Neural progenitor cell (in vitro differentiated cells): ENCODE data around the gene RASGRF1. TPM values are rescaled to one million over a fixed set of nuclear protein-coding genes. Genes with fewer than 3 reads are reported as not detected.

Experiments used
- DNase-seq: peaks from one replicate; pipeline ENCODE4 v3.0.0-alpha.2; 2016; ENCODE audit warnings: low spot score
- H2AFZ ChIP-seq: fragments of 200-600 bp; sonication (generic); replicated peaks from 2 replicates; pipeline ENCODE4 v1.6.1; 2016; ENCODE audit warnings: antibody characterized with exemption
- H3F3A ChIP-seq: fragments of 200-600 bp; sonication (generic); 2 replicates; pipeline ENCODE4 v1.6.1; 2016; ENCODE audit warnings: antibody characterized with exemption, low read depth
- H3K27ac ChIP-seq: fragments of 200-600 bp; sonication (generic); 2 replicates; pipeline ENCODE4 v1.5.1; 2016; ENCODE audit warnings: mild to moderate bottlenecking
- H3K27me3 ChIP-seq: fragments of 200-600 bp; sonication (generic); 2 replicates; pipeline ENCODE4 v1.6.1; 2016; ENCODE audit warnings: mild to moderate bottlenecking, moderate library complexity
- H3K36me3 ChIP-seq: fragments of 200-600 bp; sonication (generic); 2 replicates; pipeline ENCODE4 v1.5.1; 2016
- H3K4me1 ChIP-seq: fragments of 200-600 bp; sonication (generic); 2 replicates; pipeline ENCODE4 v1.6.1; 2016; ENCODE audit warnings: mixed run types
- H3K4me2 ChIP-seq: fragments of 200-600 bp; sonication (generic); 2 replicates; pipeline ENCODE4 v1.6.1; 2016
- H3K4me3 ChIP-seq: fragments of 200-600 bp; sonication (generic); 2 replicates; pipeline ENCODE4 v1.5.1; 2016
- H3K79me2 ChIP-seq: fragments of 200-600 bp; sonication (generic); 2 replicates; pipeline ENCODE4 v1.6.1; 2016; ENCODE audit warnings: low read depth
- H3K9ac ChIP-seq: fragments of 200-600 bp; sonication (generic); 2 replicates; pipeline ENCODE4 v1.6.1; 2016
- H3K9me3 ChIP-seq: fragments of 200-600 bp; sonication (generic); 2 replicates; pipeline ENCODE4 v1.5.1; 2016; ENCODE audit warnings: low read depth
- H4K20me1 ChIP-seq: fragments of 200-600 bp; sonication (generic); 2 replicates; pipeline ENCODE4 v1.6.1; 2016; ENCODE audit warnings: low read depth
- H3K27ac Mint-ChIP-seq: 3 replicates; pipeline ENCODE4 v1.8.0; 2021; ENCODE audit warnings: mixed read lengths
- H3K27me3 Mint-ChIP-seq: 2 replicates; pipeline ENCODE4 v1.8.0; 2022; ENCODE audit warnings: low read depth, mild to moderate bottlenecking, inconsistent platforms, moderate library complexity, mixed read lengths; ENCODE audit not compliant: insufficient read depth
- H3K36me3 Mint-ChIP-seq: 3 replicates; pipeline ENCODE4 v1.8.0; 2021; ENCODE audit warnings: mixed read lengths
- H3K4me1 Mint-ChIP-seq: 3 replicates; pipeline ENCODE4 v1.8.0; 2021; ENCODE audit warnings: mixed read lengths
- H3K4me3 Mint-ChIP-seq: 3 replicates; pipeline ENCODE4 v1.8.0; 2021; ENCODE audit warnings: mild to moderate bottlenecking, moderate library complexity, mixed read lengths
- H3K9me3 Mint-ChIP-seq: 3 replicates; pipeline ENCODE4 v1.8.0; 2020; ENCODE audit warnings: mixed read lengths
- CTCF ChIP-seq: fragments of 200-600 bp; sonication (generic); IDR thresholded peaks from 2 replicates; pipeline ENCODE4 v1.5.1; 2017; ENCODE audit warnings: antibody characterized with exemption, mild to moderate bottlenecking
- EZH2 ChIP-seq: fragments of 200-600 bp; sonication (generic); IDR thresholded peaks from 2 replicates; pipeline ENCODE4 v1.6.1; 2017; ENCODE audit warnings: antibody characterized with exemption, mild to moderate bottlenecking, moderate library complexity
- EZH2phosphoT487 ChIP-seq: fragments of 200-600 bp; sonication (generic); IDR thresholded peaks from 2 replicates; pipeline ENCODE4 v1.6.1; 2017; ENCODE audit warnings: antibody characterized with exemption
- total RNA-seq: library from RNA; depleted of rRNA; stranded (reverse); fragments of >200 nt; gene quantifications from 2 replicates; pipeline ENCODE4 v1.2.3, GENCODE V29; 2015; ENCODE audit warnings: low replicate concordance

RASGRF1 gene
- total RNA-seq, 1 donor from 2014 or later: 0.22 TPM

GRCh38 chr15:79068790-79069189 is 21.8 kb downstream of the RASGRF1 start:
- Histone ChIP-seq H3K36me3 (no peaks in the 10 kb centered on the region), H3K4me3 (no peak overlapping the region), H3K27me3 (no peaks in the 10 kb centered on the region), H3K4me2 (no peak overlapping the region), H2AFZ (no peak overlapping the region), H4K20me1 (no peaks in the 10 kb centered on the region), H3F3A (no peaks in the 10 kb centered on the region), H3K79me2 (no peaks in the 10 kb centered on the region), H3K9me3 (no peaks in the 10 kb centered on the region), H3K9ac (no peak overlapping the region), H3K4me1 (no peaks in the 10 kb centered on the region), H3K27ac (no peak overlapping the region)
- Mint-ChIP-seq H3K36me3 (no peaks in the 10 kb centered on the region), H3K9me3 (no peaks in the 10 kb centered on the region), H3K4me1 (peaks cover 15% of the 10 kb centered on the region), H3K4me3 (no peak overlapping the region), H3K27ac (no peak overlapping the region), H3K27me3 (peaks cover 4% of the 10 kb centered on the region)
- DNase-seq: no peak
- TF ChIP-seq CTCF (no peak), EZH2 (no peak), EZH2phosphoT487 (no peak)

DNA sequence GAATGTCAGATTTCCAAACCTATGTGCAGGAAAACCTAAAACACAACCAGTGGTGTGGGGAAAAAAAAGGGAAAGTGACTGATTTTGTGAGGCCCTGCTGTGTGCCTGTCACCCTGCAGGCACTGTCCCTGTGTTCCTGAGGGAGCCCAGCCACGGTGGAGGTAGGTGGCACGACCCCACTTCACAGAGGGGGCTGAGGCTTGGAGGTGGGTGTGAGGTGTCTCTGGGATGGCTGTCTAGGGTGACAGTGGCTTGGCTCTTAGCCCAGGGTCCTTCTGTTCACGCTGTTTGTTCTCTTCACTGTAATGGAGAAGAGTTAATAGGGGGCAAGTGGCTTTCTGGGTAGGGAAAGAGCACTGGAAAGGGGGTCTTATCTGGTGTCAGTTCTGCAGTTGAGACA is 22.6 kb downstream of the RASGRF1 start:
- no peaks in the 10 kb centered on the region for H3K9me3 ChIP-seq
- no peak overlapping the region for H3K4me2 ChIP-seq
- no peaks in the 10 kb centered on the region for H3K27me3 ChIP-seq
- H4K20me1 ChIP-seq: no peaks in the 10 kb centered on the region
- Mint-ChIP-seq H3K27ac (no peak overlapping the region), H3K4me3 (no peak overlapping the region), H3K4me1 (peaks cover 15% of the 10 kb centered on the region), H3K27me3 (peaks cover 2% of the 10 kb centered on the region), H3K9me3 (no peaks in the 10 kb centered on the region), H3K36me3 (no peaks in the 10 kb centered on the region)
- no peak overlapping the region for H2AFZ ChIP-seq
- no peak for TF ChIP-seq EZH2
- TF ChIP-seq EZH2phosphoT487: no peak
- no peak for TF ChIP-seq CTCF
- no peaks in the 10 kb centered on the region for H3K4me1 ChIP-seq
- H3K27ac ChIP-seq: no peak overlapping the region
- no peak for DNase-seq
- H3K36me3 ChIP-seq: no peaks in the 10 kb centered on the region
- no peak overlapping the region for H3K9ac ChIP-seq
- H3K79me2 ChIP-seq: no peaks in the 10 kb centered on the region
- H3F3A ChIP-seq: no peaks in the 10 kb centered on the region
- no peak overlapping the region for H3K4me3 ChIP-seq

DNA sequence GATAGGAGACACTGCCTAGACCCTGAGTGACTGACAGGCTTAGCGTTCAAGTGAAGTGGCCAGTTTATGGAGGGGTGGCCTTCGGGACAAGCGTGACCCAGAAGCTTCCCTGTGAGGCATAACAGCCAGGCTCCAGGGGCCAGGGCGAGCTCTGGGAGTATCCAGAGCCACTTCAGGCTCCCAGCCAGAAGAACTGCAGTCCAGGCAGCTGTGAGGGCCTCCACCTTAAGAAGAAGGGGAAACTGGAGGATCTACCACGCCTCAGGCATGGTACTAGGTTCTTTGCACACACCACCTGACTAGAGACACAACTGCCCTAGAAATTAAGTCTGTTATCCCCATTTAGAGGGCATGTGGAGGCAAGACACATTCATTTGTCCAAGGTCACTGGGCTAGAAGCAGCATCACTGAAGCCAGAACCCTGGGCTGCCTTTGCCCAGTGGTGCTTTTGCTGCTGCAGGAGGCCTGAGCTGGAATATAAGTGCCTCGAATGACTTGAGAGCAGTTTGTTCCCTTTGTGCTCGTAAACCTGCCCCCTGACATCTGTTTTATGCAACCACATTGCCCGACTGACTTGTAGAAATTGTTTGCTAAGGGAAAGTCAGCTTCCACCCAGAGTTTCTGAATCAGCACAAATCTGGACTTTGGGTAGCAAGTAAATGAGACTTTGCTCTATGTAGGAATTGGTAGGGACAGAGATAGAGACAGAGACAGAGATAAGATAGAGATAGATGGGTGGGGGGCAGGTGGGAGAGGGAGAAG is 23.3 kb downstream of the RASGRF1 start:
- H3K4me1 Mint-ChIP-seq: peaks cover 15% of the 10 kb centered on the region
- Histone ChIP-seq H3K9ac (no peak overlapping the region), H3K4me1 (no peaks in the 10 kb centered on the region), H3K4me3 (no peak overlapping the region), H4K20me1 (no peaks in the 10 kb centered on the region), H3K36me3 (no peaks in the 10 kb centered on the region), H3F3A (no peaks in the 10 kb centered on the region), H3K27ac (no peak overlapping the region), H2AFZ (no peak overlapping the region), H3K79me2 (no peaks in the 10 kb centered on the region), H3K4me2 (no peak overlapping the region), H3K27me3 (no peaks in the 10 kb centered on the region), H3K9me3 (no peaks in the 10 kb centered on the region)
- H3K9me3 Mint-ChIP-seq: no peaks in the 10 kb centered on the region
- H3K4me3 Mint-ChIP-seq: no peak overlapping the region
- H3K27me3 Mint-ChIP-seq: peaks cover 2% of the 10 kb centered on the region
- H3K27ac Mint-ChIP-seq: no peak overlapping the region
- no peaks in the 10 kb centered on the region for H3K36me3 Mint-ChIP-seq
- no peak for DNase-seq
- TF ChIP-seq CTCF (no peak), EZH2 (no peak), EZH2phosphoT487 (no peak)
